Naive B cell (primary cell): ENCODE results near the gene TTC23. TPM values are rescaled to one million over a fixed set of nuclear protein-coding genes. Genes with fewer than 3 reads are reported as not detected.
"Not testable (repeated sequence)": the region's sequence is repeated elsewhere in the genome, so short reads cannot be mapped to it uniquely, and the experiment has no call there.

Experiments used
- ATAC-seq, 2 donors: fragments of 150-1000 bp; cut with Tn5 transposase; 2 replicates each; pipeline ENCODE4 v1.10.0; 2021; ENCODE audit warnings: low read depth in 2 of 2, mild to moderate bottlenecking in 2 of 2, moderate library complexity in 2 of 2
- DNase-seq: peaks from one replicate; pipeline ENCODE4 v3.0.0; 2022
- H3K27ac Mint-ChIP-seq, 6 donors: one replicate each; pipeline ENCODE4 v1.8.0; 2020 to 2022; ENCODE audit warnings: mild to moderate bottlenecking in 6 of 6, mixed read lengths in 6 of 6, moderate library complexity in 5 of 6, inconsistent platforms in 2 of 6
- H3K27me3 Mint-ChIP-seq, 3 donors: one replicate each; pipeline ENCODE4 v1.8.0; 2021 to 2022; ENCODE audit warnings: mixed read lengths in 3 of 3, mild to moderate bottlenecking in 1 of 3
- H3K36me3 Mint-ChIP-seq, 2 donors: one replicate each; pipeline ENCODE4 v1.8.0; 2020 to 2022; ENCODE audit warnings: mixed read lengths in 2 of 2, inconsistent platforms in 1 of 2, mild to moderate bottlenecking in 1 of 2
- H3K4me1 Mint-ChIP-seq, 3 donors: one replicate each; pipeline ENCODE4 v1.8.0; 2020 to 2022; ENCODE audit warnings: mixed read lengths in 3 of 3, inconsistent platforms in 1 of 3, mild to moderate bottlenecking in 1 of 3, moderate library complexity in 1 of 3
- H3K4me3 Mint-ChIP-seq, 8 donors: one replicate each; pipeline ENCODE4 v1.8.0; 2020 to 2022; ENCODE audit warnings: mild to moderate bottlenecking in 8 of 8, mixed read lengths in 8 of 8, moderate library complexity in 8 of 8, inconsistent platforms in 2 of 8
- H3K9me3 Mint-ChIP-seq, 7 donors: one replicate each; pipeline ENCODE4 v1.8.0; 2020 to 2022; ENCODE audit warnings: mixed read lengths in 7 of 7, mild to moderate bottlenecking in 5 of 7, inconsistent platforms in 2 of 7, moderate library complexity in 1 of 7
- polyA plus RNA-seq, 6 donors: library from polyadenylated mRNA; unstranded; fragments of 300-500 nt; fragmentation: Illumina TruSeq; gene quantifications; one replicate each; pipeline ENCODE4 v1.2.3, GENCODE V29; 2021; ENCODE audit warnings: low read depth in 6 of 6

TTC23 gene
- polyA plus RNA-seq, 6 donors from 2014 or later: 0.58 to 1.1 (median 0.96) TPM; not detected in 3

- H3K36me3 Mint-ChIP-seq: no peaks in the 10 kb centered on the region
- H3K4me1 Mint-ChIP-seq: no peaks in the 10 kb centered on the region
- DNase-seq (no peak), ATAC-seq (no peak)
- no peaks in the 10 kb centered on the region for H3K9me3 Mint-ChIP-seq
- H3K27ac Mint-ChIP-seq: no peak overlapping the region
- H3K4me3 Mint-ChIP-seq: peak overlapping the region in 1 of 8 donors; percentile 25
- peaks cover 0 to 6% (median 0%) of the 10 kb centered on the region in 3 donors for H3K27me3 Mint-ChIP-seq
These were observed 40.1 kb downstream of the TTC23 start for GRCh38 chr15:99209326-99209725.

GRCh38 chr15:99207672-99208071, 41.7 kb downstream of the TTC23 start:
- H3K27me3 Mint-ChIP-seq: peaks cover 0 to 6% (median 0%) of the 10 kb centered on the region in 3 donors
- no peak overlapping the region for H3K27ac Mint-ChIP-seq
- H3K4me3 Mint-ChIP-seq: no peak overlapping the region
- no peaks in the 10 kb centered on the region for H3K9me3 Mint-ChIP-seq
- DNase-seq (no peak), ATAC-seq (no peak)
- H3K36me3 Mint-ChIP-seq: no peaks in the 10 kb centered on the region
- no peaks in the 10 kb centered on the region for H3K4me1 Mint-ChIP-seq

- Mint-ChIP-seq H3K4me3 (no peak overlapping the region), H3K9me3 (peaks cover 0 to 5% (median 0%) of the 10 kb centered on the region in 7 donors), H3K36me3 (no peaks in the 10 kb centered on the region), H3K4me1 (no peaks in the 10 kb centered on the region), H3K27me3 (peaks cover 0 to 6% (median 0%) of the 10 kb centered on the region in 3 donors), H3K27ac (no peak overlapping the region)
- DNase-seq: no peak
- ATAC-seq: no peak
These were observed 47.2 kb downstream of the TTC23 start for GRCh38 chr15:99202176-99202552.

GRCh38 chr15:99201408-99202175, 47.8 kb downstream of the TTC23 start:
- peaks cover 0 to 5% (median 0%) of the 10 kb centered on the region in 7 donors for H3K9me3 Mint-ChIP-seq
- peaks cover 0 to 6% (median 0%) of the 10 kb centered on the region in 3 donors for H3K27me3 Mint-ChIP-seq
- no peaks in the 10 kb centered on the region for H3K36me3 Mint-ChIP-seq
- no peak overlapping the region for H3K27ac Mint-ChIP-seq
- H3K4me1 Mint-ChIP-seq: no peaks in the 10 kb centered on the region
- ATAC-seq (no peak), DNase-seq (no peak)
- no peak overlapping the region for H3K4me3 Mint-ChIP-seq

- Mint-ChIP-seq H3K9me3 (peaks cover 0 to 5% (median 0%) of the 10 kb centered on the region in 7 donors), H3K4me1 (no peaks in the 10 kb centered on the region), H3K36me3 (no peaks in the 10 kb centered on the region), H3K27me3 (no peaks in the 10 kb centered on the region), H3K4me3 (no peak overlapping the region), H3K27ac (no peak overlapping the region)
- DNase-seq: no peak
- no peak for ATAC-seq
These were observed 51.5 kb downstream of the TTC23 start for GRCh38 chr15:99197856-99198255.

- H3K27me3 Mint-ChIP-seq, H3K9me3 Mint-ChIP-seq, DNase-seq: not testable (repeated sequence)
These were observed 57.2 kb downstream of the TTC23 start for GRCh38 chr15:99192181-99192580.

GRCh38 chr15:99187936-99188335, 61.4 kb downstream of the TTC23 start:
- peaks cover 0 to 9% of the 10 kb centered on the region in 2 donors for H3K36me3 Mint-ChIP-seq
- no peak for ATAC-seq
- no peak for DNase-seq

More at GRCh38 chr15:99192181-99192580, 57.2 kb downstream of the TTC23 start:
- H3K4me3 Mint-ChIP-seq, H3K27ac Mint-ChIP-seq, H3K4me1 Mint-ChIP-seq, ATAC-seq, H3K36me3 Mint-ChIP-seq: not testable (repeated sequence)

GRCh38 chr15:99185414-99186130, 63.8 kb downstream of the TTC23 start:
- DNase-seq (no peak), ATAC-seq (no peak)
- Mint-ChIP-seq H3K36me3 (no peaks in the 10 kb centered on the region), H3K27me3 (no peaks in the 10 kb centered on the region), H3K27ac (no peak overlapping the region), H3K4me3 (no peak overlapping the region), H3K4me1 (no peaks in the 10 kb centered on the region), H3K9me3 (no peaks in the 10 kb centered on the region)

More at GRCh38 chr15:99187936-99188335, 61.4 kb downstream of the TTC23 start:
- H3K9me3 Mint-ChIP-seq: peaks cover 0 to 7% (median 3%) of the 10 kb centered on the region in 7 donors
- no peaks in the 10 kb centered on the region for H3K27me3 Mint-ChIP-seq
- no peak overlapping the region for H3K27ac Mint-ChIP-seq
- H3K4me1 Mint-ChIP-seq: no peaks in the 10 kb centered on the region
- H3K4me3 Mint-ChIP-seq: no peak overlapping the region

- H3K4me1 Mint-ChIP-seq: no peaks in the 10 kb centered on the region
- DNase-seq: no peak
- no peaks in the 10 kb centered on the region for H3K9me3 Mint-ChIP-seq
- H3K27ac Mint-ChIP-seq: no peak overlapping the region
- no peak overlapping the region for H3K4me3 Mint-ChIP-seq
- ATAC-seq: no peak
- H3K36me3 Mint-ChIP-seq: no peaks in the 10 kb centered on the region
- no peaks in the 10 kb centered on the region for H3K27me3 Mint-ChIP-seq
These were observed 66.6 kb downstream of the TTC23 start for GRCh38 chr15:99182791-99183190.

GRCh38 chr15:99181545-99181971, 67.8 kb downstream of the TTC23 start:
- DNase-seq (no peak), ATAC-seq (no peak)
- Mint-ChIP-seq H3K4me3 (no peak overlapping the region), H3K9me3 (no peaks in the 10 kb centered on the region), H3K4me1 (no peaks in the 10 kb centered on the region), H3K27ac (no peak overlapping the region), H3K27me3 (no peaks in the 10 kb centered on the region), H3K36me3 (no peaks in the 10 kb centered on the region)

GRCh38 chr15:99180964-99181306, 68.4 kb downstream of the TTC23 start:
- no peak for ATAC-seq
- DNase-seq: no peak
- Mint-ChIP-seq H3K4me3 (no peak overlapping the region), H3K27me3 (no peaks in the 10 kb centered on the region), H3K4me1 (no peaks in the 10 kb centered on the region), H3K9me3 (no peaks in the 10 kb centered on the region), H3K27ac (peak overlapping the region in 1 of 6 donors; percentile 58), H3K36me3 (no peaks in the 10 kb centered on the region)

GRCh38 chr15:99180086-99180963, 69.1 kb downstream of the TTC23 start:
- no peaks in the 10 kb centered on the region for H3K4me1 Mint-ChIP-seq
- H3K36me3 Mint-ChIP-seq: no peaks in the 10 kb centered on the region
- no peak for DNase-seq
- no peak overlapping the region for H3K4me3 Mint-ChIP-seq
- no peak overlapping the region for H3K27ac Mint-ChIP-seq
- no peak for ATAC-seq
- no peaks in the 10 kb centered on the region for H3K9me3 Mint-ChIP-seq
- H3K27me3 Mint-ChIP-seq: no peaks in the 10 kb centered on the region

- no peaks in the 10 kb centered on the region for H3K27me3 Mint-ChIP-seq
- no peak overlapping the region for H3K4me3 Mint-ChIP-seq
- DNase-seq (no peak), ATAC-seq (no peak)
- no peaks in the 10 kb centered on the region for H3K4me1 Mint-ChIP-seq
- no peaks in the 10 kb centered on the region for H3K36me3 Mint-ChIP-seq
- H3K9me3 Mint-ChIP-seq: no peaks in the 10 kb centered on the region
- H3K27ac Mint-ChIP-seq: no peak overlapping the region
These were observed 71.7 kb downstream of the TTC23 start for GRCh38 chr15:99177679-99178078.
